ENCODE measurements around the gene DIS3L2.

DIS3L2 gene

GRCh38 chr2:232282508-232283055, 321.1 kb downstream of the DIS3L2 start:
- no peak for TF ChIP-seq CTCF (IDR thresholded peaks at IDR 0.05; ENCODE audit: low read length, missing control alignments)
- DNase-seq (ENCODE audit: low read depth): no peak
- no peak overlapping the region for H3K4me3 ChIP-seq (replicated peaks; ENCODE audit: low read depth, low read length)

DNA sequence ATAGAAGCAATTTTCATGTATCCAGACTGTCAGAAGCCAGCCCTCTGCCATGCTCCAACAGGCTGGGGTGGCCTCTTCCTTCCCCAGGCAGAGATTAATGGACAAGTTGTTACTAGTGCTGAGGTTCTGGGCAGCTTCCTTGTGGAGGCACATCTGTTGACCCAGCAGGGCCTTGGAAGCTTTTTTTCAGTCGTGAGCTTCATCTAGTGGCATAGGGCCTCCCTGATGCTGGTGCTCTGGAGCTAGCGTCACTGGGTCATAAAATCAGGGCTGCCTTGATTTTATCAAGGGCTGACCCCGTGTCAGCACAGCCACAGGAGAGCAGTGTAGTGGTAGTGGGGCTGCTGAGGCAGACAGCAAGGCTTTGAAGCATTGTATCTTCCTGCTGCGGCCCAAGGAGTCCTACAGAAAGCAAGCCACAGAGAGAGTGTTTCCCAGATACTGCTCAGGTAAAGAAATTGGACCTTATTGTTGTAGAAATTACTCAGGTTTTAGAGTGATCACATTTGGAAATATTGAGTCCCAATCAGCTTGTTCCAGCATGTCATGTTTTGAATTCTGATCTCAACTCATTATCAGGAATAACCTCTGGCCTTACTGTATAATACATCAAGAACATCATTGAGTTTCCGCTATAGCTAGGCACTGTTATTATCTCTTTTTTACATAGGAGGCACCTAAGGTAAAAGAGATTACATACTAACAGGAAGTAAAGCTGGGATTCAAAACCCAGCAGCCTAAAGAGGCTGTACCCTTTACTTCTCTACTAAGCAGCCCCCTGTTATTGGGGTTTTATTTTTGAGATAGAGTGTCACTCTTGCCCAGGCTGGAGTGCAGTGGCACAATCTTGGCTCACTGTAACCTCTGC, 324.7 kb downstream of the DIS3L2 start:
- no peak overlapping the region for H3K4me3 ChIP-seq (replicated peaks; ENCODE audit: low read depth, low read length)
- TF ChIP-seq CTCF (IDR thresholded peaks at IDR 0.05; ENCODE audit: low read length, missing control alignments): no peak
- DNase-seq (ENCODE audit: low read depth): no peak

DNA sequence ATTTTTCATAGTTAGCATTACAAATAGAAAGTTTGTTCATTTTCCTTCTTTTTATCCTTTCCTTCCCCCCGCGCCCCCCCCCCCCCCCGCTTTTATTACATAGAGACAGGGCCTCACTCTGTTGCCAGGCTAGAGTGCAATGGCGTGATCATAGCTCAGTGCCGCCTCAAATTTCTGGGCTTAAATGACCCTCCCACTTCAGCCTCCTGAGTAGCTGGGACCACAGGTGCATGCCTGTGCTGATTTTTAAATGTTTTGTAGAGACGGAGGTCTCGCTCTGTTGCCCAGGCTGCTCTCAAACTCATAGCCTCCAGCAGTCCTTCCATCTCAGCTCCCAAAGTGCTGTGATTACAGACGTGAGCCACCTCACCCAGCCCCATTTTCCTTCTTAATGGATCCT, 325.8 kb downstream of the DIS3L2 start:
- no peak overlapping the region for H3K4me3 ChIP-seq (replicated peaks; ENCODE audit: low read depth, low read length)
- TF ChIP-seq CTCF (IDR thresholded peaks at IDR 0.05; ENCODE audit: low read length, missing control alignments): no peak
- DNase-seq (ENCODE audit: low read depth): no peak

DNA sequence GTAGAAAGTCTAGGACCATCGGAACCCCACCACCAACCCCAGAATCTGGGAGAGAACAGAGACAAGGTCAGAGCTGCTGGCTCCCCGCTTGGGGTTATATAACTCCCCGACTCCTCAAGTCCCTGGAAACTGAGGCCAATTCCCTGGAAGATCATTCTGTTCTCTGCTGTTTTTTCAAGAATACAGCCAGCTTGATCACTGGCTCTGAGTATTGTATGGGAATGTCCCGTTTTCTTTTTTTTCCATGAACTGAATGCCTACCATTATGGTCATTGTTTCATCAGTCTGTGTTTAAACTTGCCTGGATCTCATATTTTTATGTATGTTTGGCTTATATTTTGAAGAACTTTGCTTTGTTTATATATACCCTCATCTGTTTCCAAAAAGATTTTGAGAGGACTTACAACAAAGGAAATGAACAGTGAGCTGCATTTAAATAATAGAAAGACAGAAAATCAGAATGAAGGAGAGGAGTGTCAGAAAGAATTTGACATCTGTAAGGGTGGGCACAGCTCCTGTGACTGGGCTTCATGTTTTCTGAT, 327.0 kb downstream of the DIS3L2 start:
- DNase-seq (ENCODE audit: low read depth): no peak
- H3K4me3 ChIP-seq (replicated peaks; ENCODE audit: low read depth, low read length): no peak overlapping the region
- no peak for TF ChIP-seq CTCF (IDR thresholded peaks at IDR 0.05; ENCODE audit: low read length, missing control alignments)

DNA sequence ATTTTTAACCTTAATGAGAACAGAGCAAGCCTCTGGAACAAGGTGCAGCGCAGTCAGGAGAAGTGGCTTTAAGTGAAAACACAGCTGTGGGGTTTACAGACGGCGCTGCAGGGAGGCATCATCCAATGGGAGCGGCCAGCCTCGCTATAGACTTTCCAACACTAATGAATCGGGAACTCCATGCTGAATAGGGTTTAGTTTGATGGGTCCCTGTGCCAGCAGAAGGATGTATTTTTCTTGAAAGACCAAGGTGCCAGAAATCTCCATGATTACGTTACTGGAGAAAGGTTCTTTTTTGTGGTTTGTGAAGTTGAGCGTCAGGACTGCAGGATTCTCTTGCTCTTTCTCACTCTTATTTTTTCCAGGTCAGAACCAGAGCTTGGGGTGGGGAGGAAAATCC, 329.2 kb downstream of the DIS3L2 start:
- no peak for DNase-seq (ENCODE audit: low read depth)
- H3K4me3 ChIP-seq (replicated peaks; ENCODE audit: low read depth, low read length): no peak overlapping the region
- no peak for TF ChIP-seq CTCF (IDR thresholded peaks at IDR 0.05; ENCODE audit: low read length, missing control alignments)

GRCh38 chr2:232291343-232291742, 329.8 kb downstream of the DIS3L2 start:
- no peak for DNase-seq (ENCODE audit: low read depth)
- no peak for TF ChIP-seq CTCF (IDR thresholded peaks at IDR 0.05; ENCODE audit: low read length, missing control alignments)
- no peak overlapping the region for H3K4me3 ChIP-seq (replicated peaks; ENCODE audit: low read depth, low read length)
